HG02610 (cell line): ENCODE data around the gene ARHGAP24.
A peak's percentile ranks its signal among the peaks of the same experiment; 100 is the strongest.
"Not testable (repeated sequence)": the region's sequence is repeated elsewhere in the genome, so short reads cannot be mapped to it uniquely, and the experiment has no call there.

Experiments used
- ATAC-seq: cut with Tn5 transposase; IDR thresholded peaks from one replicate; pipeline ENCODE4 v1.9.1; 2021; ENCODE audit warnings: mild to moderate bottlenecking, moderate library complexity; ENCODE audit not compliant: unreplicated experiment

ARHGAP24 gene

DNA sequence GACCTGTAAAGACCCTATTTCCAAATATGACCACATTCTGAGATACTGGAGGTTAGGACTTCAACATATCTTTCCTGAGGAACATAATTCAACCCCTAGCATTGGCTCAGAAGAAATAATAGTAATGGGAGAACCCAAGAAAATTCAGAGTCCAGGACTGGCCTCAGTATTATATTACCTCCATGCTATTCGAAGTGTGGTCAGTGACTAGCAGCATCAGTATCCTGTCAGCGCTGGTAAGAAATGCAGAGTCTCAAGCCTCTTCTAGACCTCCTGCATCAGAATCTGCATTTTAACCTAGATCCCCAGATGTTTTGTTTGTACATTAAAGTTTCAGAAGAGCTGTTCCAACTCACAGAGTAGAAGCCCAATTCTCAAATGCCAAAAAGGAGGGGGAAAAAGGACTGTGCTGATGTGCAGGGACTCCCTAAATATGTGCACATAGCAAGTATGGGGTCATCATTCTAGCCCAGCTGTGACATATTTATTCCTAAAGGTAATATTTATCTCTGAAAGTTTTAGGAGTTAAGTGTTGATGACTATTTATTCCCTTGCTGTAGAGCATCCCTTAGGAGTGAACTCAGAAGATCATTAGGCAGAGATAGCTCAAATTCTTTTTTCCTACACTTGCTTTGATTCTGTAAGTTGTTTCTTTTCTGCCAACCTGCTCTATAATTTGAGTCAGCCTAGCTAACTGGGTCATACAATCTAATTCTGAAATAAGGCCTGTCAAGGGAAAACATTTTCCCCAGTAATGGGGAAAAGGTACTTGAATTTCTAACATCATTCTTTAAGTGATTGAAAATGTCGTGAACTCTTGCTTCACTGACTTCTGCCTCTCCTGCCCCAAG, 361.9 kb downstream of the ARHGAP24 start:
- ATAC-seq = no peak

DNA sequence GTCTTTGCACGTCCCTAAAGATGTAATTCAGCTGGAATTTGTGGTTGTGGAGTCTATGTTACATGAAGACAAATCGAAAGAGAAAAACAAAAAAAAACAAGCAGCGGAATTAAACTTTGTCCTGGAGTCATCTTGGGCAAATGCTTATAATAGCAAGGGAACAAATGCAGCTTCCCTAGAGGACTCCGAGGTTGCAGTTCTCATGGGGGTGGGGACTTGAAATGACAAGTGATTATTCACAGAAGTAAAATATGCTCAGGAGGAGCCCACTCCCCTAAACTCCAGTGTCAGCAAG, 362.4 kb downstream of the ARHGAP24 start:
- ATAC-seq = no peak

DNA sequence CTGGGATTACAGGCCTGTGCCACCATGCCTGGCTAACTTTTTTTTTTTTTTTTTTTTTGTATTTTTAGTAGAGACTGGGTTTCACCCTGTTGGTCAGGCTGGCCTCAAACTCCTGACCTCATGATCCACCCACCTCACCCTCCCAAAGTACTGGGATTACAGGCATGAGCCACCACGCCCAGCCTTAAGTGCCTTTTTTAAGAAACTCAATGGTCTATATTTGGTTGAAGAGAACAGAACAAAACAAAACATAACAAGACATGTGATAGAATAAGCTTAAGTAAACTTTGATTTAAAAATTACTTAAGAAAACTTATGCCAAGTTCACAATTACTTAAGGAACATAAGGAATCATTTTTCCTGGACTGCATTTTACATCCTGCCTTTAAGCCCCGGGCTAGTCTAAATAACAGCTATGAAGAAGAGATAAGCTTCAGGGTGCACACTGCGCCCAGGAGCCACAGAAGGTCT, 365.1 kb downstream of the ARHGAP24 start:
- not testable (repeated sequence) for ATAC-seq

DNA sequence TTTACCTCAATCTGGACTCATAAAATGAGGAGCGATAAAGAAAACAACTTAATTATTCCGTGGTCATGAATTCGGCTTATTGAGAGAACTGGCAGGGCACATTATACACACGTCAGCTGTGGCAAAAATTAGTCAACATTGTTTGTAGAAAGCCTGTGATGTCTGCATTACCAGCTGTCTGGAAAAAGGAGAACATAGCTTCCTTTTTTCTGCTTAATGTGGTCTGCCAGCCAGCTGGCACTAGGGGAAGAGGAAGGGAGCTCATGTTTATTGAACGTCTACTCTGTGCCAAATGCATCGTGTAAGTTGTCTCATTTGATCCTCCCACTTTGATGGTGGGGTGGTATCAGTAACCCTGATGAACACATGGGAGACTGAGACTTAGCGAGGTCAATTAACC, 367.6 kb downstream of the ARHGAP24 start:
- no peak for ATAC-seq

DNA sequence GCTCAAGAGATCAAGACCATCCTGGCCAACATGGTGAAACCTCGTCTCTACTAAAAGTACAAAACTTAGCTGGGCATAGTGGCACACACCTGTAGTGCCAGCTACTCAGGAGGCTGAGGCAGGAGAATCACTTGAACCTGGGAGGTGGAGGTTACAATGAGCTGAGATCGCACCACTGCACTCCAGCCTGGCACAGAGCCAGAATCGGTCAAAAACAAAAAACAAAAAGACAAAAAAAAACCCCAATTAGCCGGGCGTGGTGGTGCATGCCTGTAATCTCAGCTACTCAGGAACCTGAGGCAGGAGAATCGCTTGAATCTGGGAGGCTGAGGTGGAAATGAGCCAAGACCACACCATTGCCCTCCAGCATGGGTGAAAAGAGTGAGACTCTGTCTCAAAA, 378.8 kb downstream of the ARHGAP24 start:
- ATAC-seq = not testable (repeated sequence)

DNA sequence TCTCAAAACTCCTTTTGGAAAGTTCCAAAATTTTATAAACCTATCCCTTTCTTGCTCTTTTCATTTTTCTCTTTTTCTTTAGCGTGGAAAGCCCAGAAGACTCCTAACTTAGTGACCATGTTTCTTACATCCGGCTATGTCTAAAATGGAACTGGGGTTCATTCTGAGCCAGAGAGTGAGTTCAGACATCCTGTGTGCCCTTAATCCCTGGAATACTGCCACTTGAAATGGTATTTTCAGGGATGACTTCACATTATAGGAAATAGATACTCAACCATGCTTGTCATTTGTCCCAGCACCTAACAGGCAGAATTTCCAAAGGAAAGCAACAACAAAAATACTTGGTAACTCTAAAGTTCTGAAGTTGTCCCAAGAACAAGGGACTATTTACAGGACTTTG, 379.6 kb downstream of the ARHGAP24 start:
- no peak for ATAC-seq

DNA sequence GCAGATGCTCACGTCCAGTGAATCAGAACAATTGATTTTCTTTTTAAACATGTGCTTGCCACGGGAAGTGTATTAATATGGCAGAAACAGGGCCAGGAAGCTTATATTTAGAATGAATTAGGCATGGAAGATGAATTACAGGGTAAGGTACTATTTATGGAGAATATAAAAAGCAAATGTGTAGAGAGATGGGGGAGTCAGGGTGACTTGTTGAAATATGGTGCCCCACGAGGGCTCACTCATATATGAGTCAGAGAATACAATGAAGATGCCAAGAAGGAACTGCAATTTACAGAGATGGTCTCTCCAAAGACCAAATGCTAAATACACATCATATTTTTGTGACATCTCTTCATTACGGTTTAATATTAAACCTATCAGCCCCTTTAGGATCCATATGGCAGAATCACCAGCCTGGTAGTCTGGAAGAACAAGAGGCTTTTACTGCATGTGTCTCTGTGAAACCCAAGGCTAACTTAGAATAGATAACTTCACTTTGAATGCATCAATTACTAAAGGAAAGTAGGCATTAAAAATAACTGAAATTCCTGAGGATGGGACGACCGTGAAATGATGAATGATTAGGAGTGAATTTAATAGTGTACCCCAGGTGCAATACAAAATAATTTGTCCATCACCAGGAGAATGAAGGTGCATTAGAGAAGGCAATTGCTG, 385.3 kb downstream of the ARHGAP24 start:
- no peak for ATAC-seq

DNA sequence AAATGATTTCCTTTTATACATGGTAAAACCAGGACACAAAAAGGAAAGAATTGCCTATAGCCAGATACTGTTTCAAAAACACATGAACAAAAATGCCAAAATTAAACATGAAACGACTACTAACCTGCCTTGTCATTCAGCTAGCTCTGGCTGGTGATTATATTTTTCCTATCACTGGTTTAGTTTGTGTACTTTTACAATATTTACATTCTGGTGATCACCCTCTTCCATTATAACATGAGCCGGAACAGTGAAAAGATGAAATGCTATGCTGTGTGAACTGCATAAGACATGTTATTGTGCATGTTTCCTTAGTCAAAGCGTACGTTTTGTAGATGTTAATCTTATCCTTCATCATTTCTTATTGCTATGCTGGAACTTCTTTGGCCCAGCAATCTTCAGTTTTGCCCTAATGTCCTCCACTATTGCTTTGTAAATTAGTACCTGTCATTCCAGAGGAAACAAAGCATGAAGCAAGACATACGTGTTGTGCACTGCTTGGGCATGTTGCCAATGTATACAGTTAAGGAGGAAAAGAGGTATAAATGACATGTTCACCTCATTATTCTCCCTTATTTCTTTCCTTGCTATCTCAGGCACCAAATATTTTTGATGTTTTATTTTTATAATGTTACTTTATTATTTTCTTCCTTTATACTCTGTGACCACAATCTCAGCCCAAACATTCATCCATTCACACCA, 386.3 kb downstream of the ARHGAP24 start:
- no peak for ATAC-seq

DNA sequence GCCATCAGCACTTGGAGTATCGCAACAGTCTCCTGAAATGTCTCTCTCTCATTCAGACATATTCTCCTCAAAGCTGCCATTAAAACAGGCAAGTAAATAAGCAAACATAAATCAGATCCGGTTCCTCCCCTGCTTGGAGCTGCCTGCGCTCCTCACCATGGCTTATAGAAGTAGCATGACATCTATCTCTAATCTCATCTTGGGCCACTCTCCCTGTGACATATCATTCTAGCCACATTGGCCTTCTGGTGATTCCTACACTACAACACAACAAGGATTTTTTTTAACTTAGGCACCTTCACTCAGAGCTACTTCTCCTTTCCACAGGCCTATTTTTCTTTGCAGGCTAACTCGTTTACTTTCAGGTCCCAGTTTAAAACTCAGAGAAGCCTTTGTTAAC, 387.9 kb downstream of the ARHGAP24 start:
- no peak for ATAC-seq

DNA sequence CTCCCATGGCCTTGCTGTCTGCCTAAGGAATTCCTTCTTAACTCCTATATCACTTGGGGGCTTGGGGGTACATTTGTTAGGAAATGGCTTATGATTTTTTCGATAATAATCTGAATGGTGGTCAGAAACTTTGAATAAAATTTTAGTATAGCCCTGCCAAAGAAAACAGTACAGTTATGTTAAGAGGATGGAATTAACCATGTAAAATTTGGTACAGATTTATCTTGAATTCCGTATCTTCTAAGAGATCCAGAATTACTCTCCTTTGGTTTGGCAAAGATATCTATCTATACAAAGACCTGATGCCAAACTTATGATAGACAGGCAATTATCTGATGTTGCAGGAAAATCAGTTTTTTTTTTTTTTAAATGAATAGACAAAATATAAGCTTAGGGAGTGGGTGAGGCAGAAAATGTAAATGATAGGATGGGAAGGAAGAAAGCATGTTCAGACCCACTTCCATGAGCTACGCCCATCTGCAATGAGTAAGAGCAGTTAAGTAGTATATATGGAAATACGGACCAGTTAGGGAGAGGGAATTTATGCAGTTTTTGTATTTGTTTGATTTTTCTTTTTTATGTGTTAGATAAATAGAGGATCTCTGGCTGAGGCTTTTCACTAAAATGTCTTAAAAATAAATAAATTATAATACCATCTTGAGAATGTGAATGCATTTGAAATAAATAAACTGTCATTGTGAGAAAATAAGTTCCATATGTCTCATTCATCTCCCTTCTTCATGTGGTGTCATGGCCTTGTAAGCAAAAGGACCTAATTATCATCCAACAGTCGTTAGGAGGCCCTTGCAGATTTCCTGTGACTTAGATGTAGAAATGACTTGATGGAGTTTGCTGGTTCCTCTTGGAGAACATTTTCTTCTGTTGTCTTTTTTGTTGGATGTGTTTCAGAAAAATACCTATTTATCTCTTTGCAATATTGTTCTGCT, 389.6 kb downstream of the ARHGAP24 start:
- no peak for ATAC-seq

DNA sequence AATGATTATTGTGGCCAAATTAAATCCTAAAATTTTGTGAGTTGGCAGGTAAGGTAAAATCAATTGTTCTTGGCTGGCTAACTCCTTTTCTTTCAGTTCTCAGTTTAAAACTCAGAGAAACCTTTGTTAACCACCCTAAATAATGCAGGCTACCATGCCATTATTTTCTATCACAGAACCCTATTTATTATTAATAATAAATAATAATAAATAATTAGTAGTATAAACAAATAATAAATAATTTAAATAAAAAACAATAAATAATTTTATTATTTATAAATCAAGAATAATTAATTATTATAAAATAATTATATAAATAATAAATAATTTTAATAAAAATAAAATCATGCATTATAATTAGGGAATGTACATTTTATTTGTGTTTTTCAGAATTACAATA, 390.3 kb downstream of the ARHGAP24 start:
- no peak for ATAC-seq

DNA sequence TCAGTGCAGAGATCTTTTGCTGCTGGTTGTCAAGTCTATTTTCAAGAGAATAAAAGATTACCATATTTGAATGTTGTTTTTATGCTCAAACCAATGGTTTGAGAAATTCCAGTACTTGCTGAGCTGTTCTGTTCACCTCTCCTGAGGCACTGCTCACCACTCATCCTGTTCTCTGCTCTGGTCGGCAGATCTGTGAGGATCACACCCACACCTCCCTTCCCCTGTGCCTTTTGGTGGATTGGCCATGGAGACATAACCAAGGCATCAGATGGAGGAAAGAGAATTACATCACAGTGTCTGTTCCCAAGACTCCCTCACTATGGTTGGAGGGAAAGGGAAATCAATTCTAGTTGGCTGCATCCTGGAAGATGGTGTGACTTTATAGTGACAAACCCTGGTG, 391.6 kb downstream of the ARHGAP24 start:
- ATAC-seq = peak; percentile 45

DNA sequence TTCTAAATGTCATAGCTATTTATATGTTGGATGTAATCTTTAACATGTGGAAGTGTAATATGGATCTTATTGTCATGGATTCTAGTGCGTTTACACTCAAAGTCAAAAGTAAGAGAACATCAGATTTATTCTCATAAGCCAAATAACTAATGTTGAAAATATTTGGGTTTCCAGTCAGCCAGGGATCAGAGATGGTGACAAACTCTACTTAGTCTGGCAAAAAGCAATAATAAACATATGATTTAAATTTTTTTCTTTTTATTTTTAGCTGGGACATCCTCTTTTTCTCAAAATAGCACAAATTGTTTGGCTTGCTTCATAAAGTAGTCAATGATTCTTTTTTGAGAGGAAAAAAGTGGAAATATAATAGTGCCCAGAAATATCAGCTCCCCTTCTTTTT, 392.3 kb downstream of the ARHGAP24 start:
- no peak for ATAC-seq

DNA sequence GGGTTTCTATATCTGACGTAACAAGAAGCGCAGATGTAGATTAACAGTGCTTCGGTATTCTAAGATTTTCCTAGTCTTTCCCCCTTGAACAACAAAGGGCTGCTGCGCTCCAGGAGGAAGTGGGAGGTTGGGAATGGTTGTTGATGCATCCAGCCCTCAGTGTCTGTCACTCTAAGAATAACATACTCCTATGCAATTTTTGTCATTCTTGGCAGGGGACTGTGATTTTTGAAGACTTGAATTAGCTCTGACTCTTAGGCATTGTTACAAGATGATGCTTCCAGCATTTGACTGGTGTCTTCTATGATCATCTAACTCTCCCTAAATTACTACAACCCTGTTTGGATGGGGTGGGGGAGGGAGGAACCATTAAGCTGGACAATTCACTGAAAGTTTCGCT, 394.2 kb downstream of the ARHGAP24 start:
- ATAC-seq = no peak

DNA sequence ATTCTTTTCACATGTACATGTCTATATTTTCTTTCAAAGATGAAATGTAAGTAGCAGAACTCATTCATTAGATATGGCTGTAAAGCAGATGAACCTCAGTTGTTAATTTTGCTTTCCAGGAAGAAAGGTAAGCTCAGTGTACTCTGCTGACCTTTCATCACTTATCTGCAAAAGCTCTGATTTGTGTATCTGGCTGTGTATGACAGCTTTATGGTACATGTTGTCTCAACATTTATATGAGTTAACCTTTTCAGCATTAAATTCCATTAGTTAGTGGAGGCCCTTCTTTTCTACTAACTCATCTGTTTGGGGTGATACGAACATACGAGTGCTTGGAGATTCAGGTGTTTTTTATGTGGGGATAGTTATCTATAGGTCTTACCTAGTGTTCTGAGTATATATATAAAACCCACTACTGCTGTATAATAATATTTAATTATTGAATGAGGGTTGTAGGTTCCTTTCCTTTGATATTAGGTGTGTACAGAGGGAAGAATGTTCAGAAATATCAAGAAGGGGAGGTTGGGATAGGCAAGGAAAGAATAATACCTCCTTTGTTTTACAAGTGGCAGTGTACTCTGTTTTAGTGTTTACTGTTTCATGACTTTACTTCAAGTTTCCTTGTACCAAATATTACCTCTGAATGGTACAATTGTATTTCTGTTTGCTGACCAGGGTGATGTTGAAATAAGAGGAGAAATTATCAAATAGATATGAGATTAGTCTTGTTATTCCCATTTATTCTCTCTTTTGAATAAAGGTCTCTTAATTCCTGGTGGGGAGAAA, 395.5 kb downstream of the ARHGAP24 start:
- no peak for ATAC-seq

DNA sequence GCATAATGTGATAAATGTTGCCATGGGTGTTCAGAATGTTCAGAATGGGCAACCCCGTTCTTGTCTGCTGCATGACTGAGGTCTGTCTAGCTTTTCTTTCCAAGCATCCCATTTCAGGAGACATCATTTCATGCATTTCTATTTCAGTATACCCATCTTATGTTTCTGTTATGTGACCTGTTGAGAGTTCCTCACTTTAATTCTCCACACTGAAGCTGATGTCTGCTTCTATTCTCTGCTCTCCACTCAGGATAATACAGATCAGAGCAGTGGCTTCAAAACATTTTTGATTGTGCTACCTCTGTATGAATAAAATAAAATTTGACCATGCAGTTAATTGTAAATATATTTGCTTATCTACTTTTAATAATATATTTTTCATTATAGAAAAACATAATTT, 398.6 kb downstream of the ARHGAP24 start:
- no peak for ATAC-seq

DNA sequence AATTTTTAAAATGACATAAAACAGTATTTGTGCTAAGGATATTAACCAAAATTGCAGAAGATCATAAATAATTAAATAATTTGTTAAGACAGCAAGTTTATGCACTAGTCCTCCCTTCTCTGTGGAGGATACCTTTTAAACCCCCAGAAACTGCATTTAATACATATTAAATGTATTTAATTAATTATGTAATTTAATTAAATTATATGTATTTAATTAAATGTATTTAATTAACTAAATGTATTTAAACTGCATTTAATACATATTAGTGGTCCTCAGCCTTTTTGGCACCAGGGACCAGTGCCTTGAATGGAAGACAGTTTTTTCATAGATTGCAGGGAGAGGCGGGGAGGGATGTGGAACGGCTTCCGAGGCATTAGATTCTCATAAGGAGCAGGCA, 404.6 kb downstream of the ARHGAP24 start:
- no peak for ATAC-seq

DNA sequence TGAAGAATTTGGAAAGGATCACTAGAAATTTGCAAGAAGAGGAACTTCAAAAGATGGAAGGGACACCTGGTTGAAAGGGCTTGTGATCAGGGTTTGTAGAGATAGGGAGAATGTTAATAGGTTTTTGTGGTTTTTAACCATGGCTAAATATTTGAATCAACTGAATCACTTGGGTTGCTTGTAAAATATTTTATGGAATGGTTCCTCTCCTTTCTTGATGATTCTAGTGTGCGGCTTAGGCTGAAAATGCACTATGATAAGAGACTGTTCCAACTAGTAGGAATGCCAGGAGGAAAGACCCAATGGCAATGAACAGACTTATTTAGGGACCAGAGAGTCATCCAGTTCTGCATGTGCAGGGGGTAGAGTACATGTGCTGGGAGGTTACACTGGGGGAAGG, 408.2 kb downstream of the ARHGAP24 start:
- ATAC-seq = no peak

DNA sequence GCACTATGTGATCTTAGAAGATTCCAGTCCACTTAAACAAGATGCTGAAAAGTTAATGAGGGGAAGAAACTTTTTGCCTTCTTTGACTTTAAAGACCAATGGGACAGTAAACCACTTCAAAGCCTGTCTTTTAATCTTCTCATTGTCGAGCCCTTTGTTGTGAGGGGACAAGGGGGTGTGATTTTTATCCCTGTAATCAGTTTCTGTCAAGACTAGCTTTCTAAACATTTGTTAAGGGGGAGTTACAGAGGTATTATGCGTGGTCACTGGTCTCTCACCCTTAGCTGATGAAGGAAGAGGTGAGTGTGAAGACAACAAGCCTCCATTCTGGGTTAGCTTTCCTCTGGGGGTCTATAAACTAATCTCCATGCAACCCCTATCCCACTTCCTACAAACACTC, 409.3 kb downstream of the ARHGAP24 start:
- no peak for ATAC-seq

DNA sequence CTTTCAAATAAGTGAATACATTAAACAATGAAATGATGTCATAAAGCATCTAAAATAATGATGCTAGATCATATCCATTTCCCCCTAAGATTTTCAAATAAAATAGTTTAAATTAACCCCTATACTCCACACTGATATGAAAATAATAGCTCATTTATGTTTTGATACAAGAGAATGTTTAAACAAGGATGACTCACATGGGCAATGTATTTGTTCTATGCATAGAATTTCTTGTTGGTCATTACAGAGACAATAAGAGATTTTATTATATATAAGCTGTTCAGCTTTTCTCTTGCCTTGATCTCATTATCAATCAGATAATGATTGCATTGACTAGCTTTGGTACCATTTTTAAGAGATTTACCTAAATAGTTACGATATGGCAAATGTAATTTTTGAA, 411.7 kb downstream of the ARHGAP24 start:
- no peak for ATAC-seq
